Gastrocnemius medialis (tissue), 4 donors: ENCODE measurements around the gene NHSL1.

ENCODE experiments used
- CTCF ChIP-seq, 5 experiments: fragments of 450-650 bp in 3 of 5; fragments of 200-600 bp in 2 of 5; sonication (generic) in 2 of 5; IDR thresholded peaks in 4 of 5; conservative IDR thresholded peaks in 1 of 5; 1 replicate in 4 of 5; 2 replicates in 1 of 5; pipeline ENCODE4 v1.5.1; 2016 to 2019; ENCODE audit warnings: antibody characterized with exemption in 5 of 5, mild to moderate bottlenecking in 3 of 5, moderate library complexity in 3 of 5
- POLR2A ChIP-seq, 2 donors: fragments of 450-650 bp; IDR thresholded peaks; one replicate each; pipeline ENCODE4 v1.6.1; 2017; ENCODE audit warnings: antibody characterized with exemption in 2 of 2, mild to moderate bottlenecking in 2 of 2, moderate library complexity in 2 of 2

- TF ChIP-seq CTCF (IDR thresholded peaks at IDR 0.05 in 4 of 5, conservative IDR thresholded peaks at IDR 0.05 in 1 of 5): no peak
- no peak for TF ChIP-seq POLR2A (IDR thresholded peaks at IDR 0.05)
Observed at GRCh38 chr6:138489846-138490245, 9.4 kb downstream of the NHSL1 start.
